Left ventricle myocardium superior (tissue), 1 donor: ENCODE data around the gene STARD10. TPM values are rescaled to one million over a fixed set of nuclear protein-coding genes. Genes with fewer than 3 reads are reported as not detected.
A peak's percentile ranks its signal among the peaks of the same experiment; 100 is the strongest.

ENCODE experiments used
- ATAC-seq: fragments of 200-7000 bp; cut with Tn5 transposase; one replicate; pipeline ENCODE4 v1.9.1; 2020; ENCODE audit warnings: mild to moderate bottlenecking, moderate library complexity
- DNase-seq: peaks from one replicate; pipeline ENCODE4 v3.0.0-alpha.2; 2020
- intact Hi-C: fragments of 100-400 bp; cut with micrococcal nuclease; formaldehyde crosslinking; loops from one replicate; pipeline ENCODE4 v1.11.0; 2022
- total RNA-seq: library from RNA; stranded (reverse); fragmentation: NEBNext Ultra II Directional; extraction: Animal tissue kit (Norgen Biotek cat#: 25700); gene quantifications from one replicate; pipeline ENCODE4 v1.2.1, GENCODE V29; 2021
- donor health status: DM: no; HTN: yes; CAD: no; lungs with severe emphysema.

Gene STARD10
- total RNA-seq, 1 donor from 2014 or later, result 102 TPM

- intact Hi-C loops, result no loop called here
- no peak for ATAC-seq
- no peak for DNase-seq
Observed at GRCh38 chr11:72773696-72774095, 20.2 kb downstream of the STARD10 start.

- intact Hi-C loops, result no loop called here
- DNase-seq (peak; percentile 69), ATAC-seq (peak; percentile 79)
Observed at GRCh38 chr11:72773291-72773690, 20.6 kb downstream of the STARD10 start.

GRCh38 chr11:72772059-72772458 is 21.8 kb downstream of the STARD10 start:
- DNase-seq, result no peak
- intact Hi-C loops, result no loop called here
- ATAC-seq, result no peak

GRCh38 chr11:72771507-72771906 is 22.3 kb downstream of the STARD10 start:
- ATAC-seq, result no peak
- no peak for DNase-seq
- intact Hi-C loops, result no loop called here

GRCh38 chr11:72770799-72771198 is 23.0 kb downstream of the STARD10 start:
- intact Hi-C loops, result no loop called here
- DNase-seq (no peak), ATAC-seq (no peak)

GRCh38 chr11:72769680-72770079 is 24.2 kb downstream of the STARD10 start:
- intact Hi-C loops, result no loop called here
- no peak for DNase-seq
- ATAC-seq, result no peak

- intact Hi-C loops, result no loop called here
- DNase-seq, result no peak
- ATAC-seq, result no peak
Observed at GRCh38 chr11:72768581-72768980, 25.3 kb downstream of the STARD10 start.

- intact Hi-C loops, result no loop called here
- ATAC-seq, result no peak
- no peak for DNase-seq
Observed at GRCh38 chr11:72767203-72768062, 26.4 kb downstream of the STARD10 start.

GRCh38 chr11:72766152-72766902 is 27.5 kb downstream of the STARD10 start:
- ATAC-seq (no peak), DNase-seq (no peak)
- intact Hi-C loops, result no loop called here

- ATAC-seq (no peak), DNase-seq (no peak)
- intact Hi-C loops, result no loop called here
Observed at GRCh38 chr11:72764503-72764902, 29.3 kb downstream of the STARD10 start.

GRCh38 chr11:72763823-72764222 is 30.0 kb downstream of the STARD10 start:
- no peak for ATAC-seq
- no peak for DNase-seq
- intact Hi-C loops, result no loop called here

GRCh38 chr11:72762641-72763304 is 31.1 kb downstream of the STARD10 start:
- ATAC-seq, result no peak
- intact Hi-C loops, result no loop called here
- no peak for DNase-seq

GRCh38 chr11:72760539-72761405 is 33.1 kb downstream of the STARD10 start:
- intact Hi-C loops, result no loop called here
- DNase-seq (no peak), ATAC-seq (peak; percentile 66)

- DNase-seq (no peak), ATAC-seq (no peak)
- intact Hi-C loops, result no loop called here
Observed at GRCh38 chr11:72759468-72759985, 34.3 kb downstream of the STARD10 start.

GRCh38 chr11:72758690-72759389 is 35.0 kb downstream of the STARD10 start:
- ATAC-seq (peak; percentile 55), DNase-seq (peak; percentile 61)
- intact Hi-C loops, result no loop called here

- intact Hi-C loops, result no loop called here
- DNase-seq (no peak), ATAC-seq (no peak)
Observed at GRCh38 chr11:72758304-72758689, 35.5 kb downstream of the STARD10 start.

- no peak for DNase-seq
- intact Hi-C loops, result no loop called here
- ATAC-seq, result no peak
Observed at GRCh38 chr11:72755713-72756285, 38.0 kb downstream of the STARD10 start.

- ATAC-seq, result no peak
- no peak for DNase-seq
- intact Hi-C loops, result no loop called here
Observed at GRCh38 chr11:72754544-72755155, 39.2 kb downstream of the STARD10 start.
